Measurements from ENCODE around the gene MRPS27.

Gene MRPS27

GRCh38 chr5:72281430-72281763 is 38.6 kb downstream of the MRPS27 start:
- H3K4me1 ChIP-seq (ENCODE audit: control insufficient read depth, insufficient read depth, low read length, poor library complexity, severe bottlenecking), result no peaks in the 10 kb centered on the region
- peak overlapping the region; percentile 80 for H3K27ac ChIP-seq (ENCODE audit: low read depth, low read length, severe bottlenecking)
- peaks cover 19% of the 10 kb centered on the region for H3K36me3 ChIP-seq (ENCODE audit: control insufficient read depth, insufficient read depth, low read length)
- peaks cover under 1% of the 10 kb centered on the region for H3K9me3 ChIP-seq (ENCODE audit: control insufficient read depth, low read length)
- WGBS, 2 experiments (ENCODE audit: insufficient coverage in 2 of 2), result 83 to 100% methylated on average over 1 of the region's 1 CpG
- H3K4me3 ChIP-seq (ENCODE audit: extremely low read depth, insufficient read depth, low read length, poor library complexity, severe bottlenecking), result no peak overlapping the region

- H3K4me1 ChIP-seq (ENCODE audit: control insufficient read depth, insufficient read depth, low read length, poor library complexity, severe bottlenecking), result no peaks in the 10 kb centered on the region
- no peak overlapping the region for H3K27ac ChIP-seq (ENCODE audit: low read depth, low read length, severe bottlenecking)
- no peak overlapping the region for H3K4me3 ChIP-seq (ENCODE audit: extremely low read depth, insufficient read depth, low read length, poor library complexity, severe bottlenecking)
- peaks cover 5% of the 10 kb centered on the region for H3K9me3 ChIP-seq (ENCODE audit: control insufficient read depth, low read length)
- WGBS, 2 experiments (ENCODE audit: insufficient coverage in 2 of 2), result 60% methylated on average over 1 of the region's 2 CpGs; no CpG with 5 or more reads in 1 of the 2 experiments
- H3K36me3 ChIP-seq (ENCODE audit: control insufficient read depth, insufficient read depth, low read length), result peaks cover 23% of the 10 kb centered on the region
These were observed 39.4 kb downstream of the MRPS27 start for GRCh38 chr5:72280581-72281069.

DNA sequence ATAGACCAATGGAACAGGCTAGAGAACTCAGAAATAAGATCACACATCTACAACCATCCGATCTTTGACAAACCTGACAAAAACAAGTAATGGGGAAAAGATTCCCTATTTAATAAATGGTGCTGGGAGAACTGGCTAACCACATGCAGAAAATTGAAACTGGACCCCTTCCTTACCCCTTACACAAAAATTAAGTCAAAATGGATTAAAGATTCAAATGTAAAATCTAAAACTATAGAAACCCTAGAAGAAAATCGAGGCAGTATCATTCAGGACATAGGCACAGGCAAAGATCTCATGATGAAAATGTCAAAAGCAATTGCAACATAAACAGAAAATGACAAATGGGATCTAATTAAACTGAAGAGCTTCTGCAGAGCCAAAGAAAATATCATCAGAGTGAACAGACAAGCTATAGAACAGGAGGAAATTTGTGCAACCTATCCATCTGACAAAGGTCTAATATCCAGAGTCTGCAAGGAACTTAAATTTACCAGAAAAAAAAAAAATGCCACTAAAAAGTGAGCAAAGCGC is 43.8 kb downstream of the MRPS27 start:
- Histone ChIP-seq H3K36me3 (ENCODE audit: control insufficient read depth, insufficient read depth, low read length) (peaks cover 29% of the 10 kb centered on the region), H3K9me3 (ENCODE audit: control insufficient read depth, low read length) (peaks cover 5% of the 10 kb centered on the region), H3K27ac (ENCODE audit: low read depth, low read length, severe bottlenecking) (no peak overlapping the region), H3K4me1 (ENCODE audit: control insufficient read depth, insufficient read depth, low read length, poor library complexity, severe bottlenecking) (no peaks in the 10 kb centered on the region), H3K4me3 (ENCODE audit: extremely low read depth, insufficient read depth, low read length, poor library complexity, severe bottlenecking) (no peak overlapping the region)
- 86 to 100% methylated on average over 1 of the region's 3 CpGs for WGBS, 2 experiments (ENCODE audit: insufficient coverage in 2 of 2)

GRCh38 chr5:72273547-72273946 is 46.5 kb downstream of the MRPS27 start:
- Histone ChIP-seq H3K27ac (ENCODE audit: low read depth, low read length, severe bottlenecking) (no peak overlapping the region), H3K4me1 (ENCODE audit: control insufficient read depth, insufficient read depth, low read length, poor library complexity, severe bottlenecking) (no peaks in the 10 kb centered on the region), H3K36me3 (ENCODE audit: control insufficient read depth, insufficient read depth, low read length) (peaks cover 26% of the 10 kb centered on the region), H3K9me3 (ENCODE audit: control insufficient read depth, low read length) (peaks cover 5% of the 10 kb centered on the region), H3K4me3 (ENCODE audit: extremely low read depth, insufficient read depth, low read length, poor library complexity, severe bottlenecking) (no peak overlapping the region)
- 100% methylated on average over 2 of the region's 7 CpGs; no CpG with 5 or more reads in 1 of the 2 experiments for WGBS, 2 experiments (ENCODE audit: insufficient coverage in 2 of 2)

DNA sequence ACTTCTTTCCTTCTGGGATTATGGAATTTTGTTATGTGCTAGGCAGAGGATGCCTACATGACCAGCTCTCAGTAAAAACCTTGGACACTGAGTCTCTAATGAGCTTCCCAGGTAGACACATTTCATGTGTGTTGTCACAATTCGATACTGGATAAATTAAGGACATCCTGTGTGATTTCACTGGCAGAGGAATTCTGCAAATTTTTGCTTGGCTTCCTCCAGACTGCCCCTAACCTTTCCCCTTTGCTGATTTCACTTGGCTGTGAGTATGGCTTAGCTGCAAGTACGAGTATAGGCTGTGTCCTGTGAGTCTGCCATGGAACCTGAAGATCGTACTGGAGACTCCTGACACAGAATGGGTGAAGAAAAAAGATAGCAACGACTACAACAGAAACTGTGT is 47.6 kb downstream of the MRPS27 start:
- Histone ChIP-seq H3K27ac (ENCODE audit: low read depth, low read length, severe bottlenecking) (no peak overlapping the region), H3K36me3 (ENCODE audit: control insufficient read depth, insufficient read depth, low read length) (peaks cover 24% of the 10 kb centered on the region), H3K9me3 (ENCODE audit: control insufficient read depth, low read length) (peaks cover 5% of the 10 kb centered on the region), H3K4me3 (ENCODE audit: extremely low read depth, insufficient read depth, low read length, poor library complexity, severe bottlenecking) (no peak overlapping the region), H3K4me1 (ENCODE audit: control insufficient read depth, insufficient read depth, low read length, poor library complexity, severe bottlenecking) (no peaks in the 10 kb centered on the region)
- 95 to 96% methylated on average over 3 of the region's 4 CpGs for WGBS, 2 experiments (ENCODE audit: insufficient coverage in 2 of 2)

GRCh38 chr5:72271702-72272101 is 48.3 kb downstream of the MRPS27 start:
- 91 to 100% methylated on average over 2 of the region's 3 CpGs for WGBS, 2 experiments (ENCODE audit: insufficient coverage in 2 of 2)
- Histone ChIP-seq H3K4me3 (ENCODE audit: extremely low read depth, insufficient read depth, low read length, poor library complexity, severe bottlenecking) (no peak overlapping the region), H3K27ac (ENCODE audit: low read depth, low read length, severe bottlenecking) (no peak overlapping the region), H3K4me1 (ENCODE audit: control insufficient read depth, insufficient read depth, low read length, poor library complexity, severe bottlenecking) (no peaks in the 10 kb centered on the region), H3K36me3 (ENCODE audit: control insufficient read depth, insufficient read depth, low read length) (peaks cover 22% of the 10 kb centered on the region), H3K9me3 (ENCODE audit: control insufficient read depth, low read length) (peaks cover 5% of the 10 kb centered on the region)

DNA sequence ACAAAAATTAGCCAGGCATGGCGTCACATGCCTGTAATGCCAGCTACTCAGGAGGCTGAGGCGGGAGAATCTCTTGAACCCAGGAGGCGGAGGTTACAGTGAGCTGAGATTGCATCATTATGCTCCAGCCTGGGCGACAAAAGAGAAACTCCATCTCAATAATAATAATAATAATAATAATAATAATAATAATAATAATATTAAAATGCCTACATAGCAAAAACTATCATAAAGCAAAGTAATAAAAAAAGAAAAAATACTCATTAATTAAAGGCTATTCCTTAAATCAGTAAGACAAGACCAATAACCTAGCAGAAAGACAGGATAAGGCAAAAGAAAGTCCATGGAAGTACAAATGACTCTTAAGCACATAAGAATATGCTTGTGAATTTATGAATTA is 50.0 kb downstream of the MRPS27 start:
- H3K4me1 ChIP-seq (ENCODE audit: control insufficient read depth, insufficient read depth, low read length, poor library complexity, severe bottlenecking), result no peaks in the 10 kb centered on the region
- 100% methylated on average over 1 of the region's 4 CpGs; no CpG with 5 or more reads in 1 of the 2 experiments for WGBS, 2 experiments (ENCODE audit: insufficient coverage in 2 of 2)
- H3K36me3 ChIP-seq (ENCODE audit: control insufficient read depth, insufficient read depth, low read length), result peaks cover 15% of the 10 kb centered on the region
- no peak overlapping the region for H3K27ac ChIP-seq (ENCODE audit: low read depth, low read length, severe bottlenecking)
- H3K9me3 ChIP-seq (ENCODE audit: control insufficient read depth, low read length), result no peaks in the 10 kb centered on the region
- no peak overlapping the region for H3K4me3 ChIP-seq (ENCODE audit: extremely low read depth, insufficient read depth, low read length, poor library complexity, severe bottlenecking)

DNA sequence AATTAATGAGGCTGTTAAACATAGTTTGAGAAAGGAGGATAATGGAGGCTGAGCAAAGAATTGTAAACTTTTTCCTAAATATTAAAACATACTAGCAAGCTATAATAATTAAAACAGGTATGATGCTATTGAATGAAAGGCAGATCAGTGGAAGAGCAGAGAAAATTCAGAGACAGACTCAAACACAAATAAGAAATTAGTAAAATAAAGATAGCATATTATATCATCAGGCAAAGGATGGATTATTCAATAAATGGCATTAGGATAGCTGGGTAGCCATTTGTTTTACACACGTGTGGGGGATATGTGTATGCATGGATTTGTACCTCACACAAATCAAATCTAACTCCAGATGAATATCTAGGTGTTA is 50.6 kb downstream of the MRPS27 start:
- no peak overlapping the region for H3K27ac ChIP-seq (ENCODE audit: low read depth, low read length, severe bottlenecking)
- no CpG with 5 or more reads among the region's 1 CpG for WGBS, 2 experiments (ENCODE audit: insufficient coverage in 2 of 2)
- no peaks in the 10 kb centered on the region for H3K9me3 ChIP-seq (ENCODE audit: control insufficient read depth, low read length)
- no peaks in the 10 kb centered on the region for H3K4me1 ChIP-seq (ENCODE audit: control insufficient read depth, insufficient read depth, low read length, poor library complexity, severe bottlenecking)
- no peak overlapping the region for H3K4me3 ChIP-seq (ENCODE audit: extremely low read depth, insufficient read depth, low read length, poor library complexity, severe bottlenecking)
- peaks cover 15% of the 10 kb centered on the region for H3K36me3 ChIP-seq (ENCODE audit: control insufficient read depth, insufficient read depth, low read length)

- Histone ChIP-seq H3K4me1 (ENCODE audit: control insufficient read depth, insufficient read depth, low read length, poor library complexity, severe bottlenecking) (no peaks in the 10 kb centered on the region), H3K4me3 (ENCODE audit: extremely low read depth, insufficient read depth, low read length, poor library complexity, severe bottlenecking) (no peak overlapping the region), H3K36me3 (ENCODE audit: control insufficient read depth, insufficient read depth, low read length) (peaks cover 15% of the 10 kb centered on the region), H3K9me3 (ENCODE audit: control insufficient read depth, low read length) (no peaks in the 10 kb centered on the region), H3K27ac (ENCODE audit: low read depth, low read length, severe bottlenecking) (no peak overlapping the region)
- 0 to 82% methylated on average over 1 of the region's 2 CpGs for WGBS, 2 experiments (ENCODE audit: insufficient coverage in 2 of 2)
These were observed 51.2 kb downstream of the MRPS27 start for GRCh38 chr5:72268753-72269410.

- Histone ChIP-seq H3K27ac (ENCODE audit: low read depth, low read length, severe bottlenecking) (no peak overlapping the region), H3K9me3 (ENCODE audit: control insufficient read depth, low read length) (no peaks in the 10 kb centered on the region), H3K4me1 (ENCODE audit: control insufficient read depth, insufficient read depth, low read length, poor library complexity, severe bottlenecking) (no peaks in the 10 kb centered on the region), H3K4me3 (ENCODE audit: extremely low read depth, insufficient read depth, low read length, poor library complexity, severe bottlenecking) (no peak overlapping the region), H3K36me3 (ENCODE audit: control insufficient read depth, insufficient read depth, low read length) (peaks cover 12% of the 10 kb centered on the region)
- 100% methylated on average over 1 of the region's 2 CpGs; no CpG with 5 or more reads in 1 of the 2 experiments for WGBS, 2 experiments (ENCODE audit: insufficient coverage in 2 of 2)
These were observed 51.8 kb downstream of the MRPS27 start for GRCh38 chr5:72268260-72268659.

- Histone ChIP-seq H3K27ac (ENCODE audit: low read depth, low read length, severe bottlenecking) (no peak overlapping the region), H3K4me1 (ENCODE audit: control insufficient read depth, insufficient read depth, low read length, poor library complexity, severe bottlenecking) (no peaks in the 10 kb centered on the region), H3K9me3 (ENCODE audit: control insufficient read depth, low read length) (no peaks in the 10 kb centered on the region), H3K36me3 (ENCODE audit: control insufficient read depth, insufficient read depth, low read length) (peaks cover 8% of the 10 kb centered on the region), H3K4me3 (ENCODE audit: extremely low read depth, insufficient read depth, low read length, poor library complexity, severe bottlenecking) (no peak overlapping the region)
These were observed 52.4 kb downstream of the MRPS27 start for GRCh38 chr5:72267685-72268084.
